K562 (cell line): ENCODE data around the gene WDR47. TPM values are rescaled to one million over a fixed set of nuclear protein-coding genes. Genes with fewer than 3 reads are reported as not detected.

Experiments
- ARNT ChIP-seq, 2 experiments: fragments of 450-650 bp; IDR thresholded peaks; 2 replicates each; pipeline ENCODE4 v1.6.1; 2016; ENCODE audit warnings: mild to moderate bottlenecking in 1 of 2
- ERF ChIP-seq: fragments of 450-650 bp; formaldehyde crosslinking; IDR thresholded peaks from 2 replicates; pipeline ENCODE4 v1.4.0; 2020; ENCODE audit warnings: mild to moderate bottlenecking, mixed read lengths
- ETS2 ChIP-seq: IDR thresholded peaks from 2 replicates; pipeline ENCODE4 v1.6.1; 2016; ENCODE audit warnings: borderline replicate concordance, missing genetic modification characterization, mild to moderate bottlenecking, moderate library complexity, missing compliant biosample characterization; ENCODE audit not compliant: poor library complexity, severe bottlenecking
- FOS ChIP-seq: IDR thresholded peaks from 3 replicates; pipeline ENCODE4 v1.6.1; 2011; ENCODE audit not compliant: insufficient read length; ENCODE audit errors: extremely low read depth
- HNRNPK ChIP-seq: fragments of 200-400 bp; formaldehyde crosslinking; IDR thresholded peaks from one replicate; pipeline ENCODE4 v1.6.1; 2018; ENCODE audit warnings: mild to moderate bottlenecking, low read depth, low read length; ENCODE audit not compliant: poor library complexity, severe bottlenecking
- MAFF ChIP-seq: IDR thresholded peaks from 2 replicates; pipeline ENCODE4 v1.6.1; 2012; ENCODE audit warnings: low read length, improper control_type of control experiment
- MYBL2 ChIP-seq, 2 experiments: fragments of 450-650 bp in 1 of 2; sonication (generic) in 1 of 2; formaldehyde crosslinking in 1 of 2; IDR thresholded peaks; 2 replicates each; pipeline versions ENCODE4 v1.6.1 to v1.8.1; 2017 to 2022; ENCODE audit warnings: borderline replicate concordance in 1 of 2, inconsistent platforms in 1 of 2, low read depth in 1 of 2, mild to moderate bottlenecking in 1 of 2, missing genetic modification reagents in 1 of 2, moderate library complexity in 1 of 2
- SMARCB1 ChIP-seq: IDR thresholded peaks from 2 replicates; pipeline ENCODE4 v1.6.1; 2011; ENCODE audit warnings: improper control_type of control experiment, low read depth; ENCODE audit not compliant: insufficient read length
- TAF15 ChIP-seq: fragments of 200-400 bp; formaldehyde crosslinking; IDR thresholded peaks from 2 replicates; pipeline ENCODE4 v1.6.1; 2017; ENCODE audit warnings: mild to moderate bottlenecking, low read depth, low read length, moderate library complexity
- TBL1XR1 ChIP-seq, 2 experiments: IDR thresholded peaks; 2 replicates each; pipeline ENCODE4 v1.6.1; 2012; ENCODE audit warnings: improper control_type of control experiment in 2 of 2, low read length in 2 of 2, mild to moderate bottlenecking in 1 of 2
- WHSC1 ChIP-seq: IDR thresholded peaks from one replicate; pipeline ENCODE4 v1.6.1; 2012; ENCODE audit warnings: low read length, control low read depth, inconsistent platforms
- ZFPM2 ChIP-seq: fragments of 250-450 bp; sonication (Bioruptor Pico); IDR thresholded peaks from 2 replicates; pipeline ENCODE4 v1.5.1; 2022; ENCODE audit warnings: mild to moderate bottlenecking
- ZNF408 ChIP-seq: fragments of 250-450 bp; sonication (Bioruptor Pico); IDR thresholded peaks from 2 replicates; pipeline ENCODE4 v1.4.0; 2020; ENCODE audit warnings: low read depth, mild to moderate bottlenecking, moderate library complexity
- ZNF764 ChIP-seq: fragments of 250-450 bp; sonication (Bioruptor Pico); IDR thresholded peaks from 2 replicates; pipeline ENCODE4 v1.4.0; 2020; ENCODE audit warnings: low read depth, mild to moderate bottlenecking, moderate library complexity
- polyA plus RNA-seq, 8 experiments: library from polyadenylated mRNA; depleted of rRNA in 4 of 8; stranded (reverse) in 5 of 8; unstranded in 3 of 8; fragments of >200 nt; fragmentation: Nextera tagmentation in 2 of 8; fragmentation: Illumina TruSeq in 1 of 8; extraction: Ambion mirVana in 2 of 8; extraction: Trizol in 1 of 8; gene quantifications; 2 replicates each; pipeline versions ENCODE4 v1.2.1 to v1.2.3, GENCODE V29; 2011 to 2014; ENCODE audit warnings: inconsistent platforms in 1 of 8, missing spikeins in 1 of 8
- total RNA-seq, 7 experiments: library from RNA; depleted of rRNA in 6 of 7; stranded (reverse); fragments of >200 nt in 6 of 7; fragmentation: Illumina TruSeq in 2 of 7; extraction: Trizol in 2 of 7; gene quantifications; 2 replicates each; pipeline versions ENCODE4 v1.2.1 to v1.2.3, GENCODE V29; 2011 to 2021; ENCODE audit warnings: low replicate concordance in 1 of 7
- TF ChIP-seq, protein P1 (sequence below): fragments of 450-650 bp; IDR thresholded peaks from 2 replicates; pipeline ENCODE4 v1.6.1; 2018; ENCODE audit warnings: mild to moderate bottlenecking, low read depth; ENCODE audit not compliant: partially characterized antibody
- TF ChIP-seq, protein P2 (sequence below): fragments of 250-450 bp; sonication (Bioruptor Pico); IDR thresholded peaks from 2 replicates; pipeline ENCODE4 v1.4.0; 2020; ENCODE audit warnings: mild to moderate bottlenecking, moderate library complexity
- TF ChIP-seq, protein P3 (sequence below), 2 experiments: fragments of 250-450 bp in 1 of 2; fragments of 450-650 bp in 1 of 2; sonication (Bioruptor Pico) in 1 of 2; IDR thresholded peaks; 2 replicates each; pipeline versions ENCODE4 v1.6.1 to v1.8.0; 2016 to 2021; ENCODE audit warnings: mild to moderate bottlenecking in 2 of 2, moderate library complexity in 2 of 2, missing compliant biosample characterization in 1 of 2, missing genetic modification characterization in 1 of 2
- TF ChIP-seq, protein P4 (sequence below): fragments of 250-450 bp; sonication (Bioruptor Pico); IDR thresholded peaks from 2 replicates; pipeline ENCODE4 v1.9.0; 2021; ENCODE audit warnings: mild to moderate bottlenecking
- TF ChIP-seq, protein P5 (sequence below): fragments of 450-650 bp; formaldehyde crosslinking; IDR thresholded peaks from 2 replicates; pipeline ENCODE4 v1.4.0; 2022; ENCODE audit warnings: missing genetic modification characterization

WDR47 gene
- total and polyA plus RNA-seq, 9 of the 15 experiments (the other 6 are each of a cell fraction or from before 2014, with no cell fraction given): 1.3 to 10.1 (median 4.9) TPM

DNA sequence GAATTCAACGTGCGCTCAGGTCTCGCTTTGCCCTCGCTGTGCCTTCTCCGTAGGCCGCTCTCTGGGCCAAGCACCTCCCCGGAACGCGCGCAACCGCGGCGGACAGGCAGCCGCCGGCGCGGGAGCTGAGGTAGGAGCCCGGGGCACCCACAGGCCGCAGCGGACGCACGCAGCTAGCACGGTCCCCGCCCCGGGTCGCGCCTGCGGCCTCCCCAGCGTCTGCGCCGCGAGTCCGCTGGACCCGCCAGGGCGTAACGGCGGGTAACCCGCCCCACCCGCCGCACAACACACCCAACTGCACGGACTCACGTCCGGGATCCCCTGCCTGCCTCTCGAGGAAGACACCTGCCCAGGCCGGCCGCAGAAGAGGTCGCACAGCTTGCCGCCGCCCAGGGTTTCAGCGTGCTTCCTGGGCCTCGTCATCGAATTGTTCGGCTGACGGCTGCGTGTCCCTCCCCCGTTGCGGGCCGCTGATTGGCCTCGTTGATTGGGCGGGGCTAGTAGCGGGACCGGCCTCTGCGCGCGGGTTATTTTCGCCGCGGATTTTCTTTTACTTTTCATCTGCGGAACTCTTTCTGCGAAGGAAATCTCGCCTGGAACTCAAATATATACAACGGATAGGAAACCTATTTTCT is 78.7 kb downstream of the WDR47 start, which contains the start of gene CLCC1 (continued):
- no peak for TF ChIP-seq MAFF
- TF ChIP-seq, protein P1, sequence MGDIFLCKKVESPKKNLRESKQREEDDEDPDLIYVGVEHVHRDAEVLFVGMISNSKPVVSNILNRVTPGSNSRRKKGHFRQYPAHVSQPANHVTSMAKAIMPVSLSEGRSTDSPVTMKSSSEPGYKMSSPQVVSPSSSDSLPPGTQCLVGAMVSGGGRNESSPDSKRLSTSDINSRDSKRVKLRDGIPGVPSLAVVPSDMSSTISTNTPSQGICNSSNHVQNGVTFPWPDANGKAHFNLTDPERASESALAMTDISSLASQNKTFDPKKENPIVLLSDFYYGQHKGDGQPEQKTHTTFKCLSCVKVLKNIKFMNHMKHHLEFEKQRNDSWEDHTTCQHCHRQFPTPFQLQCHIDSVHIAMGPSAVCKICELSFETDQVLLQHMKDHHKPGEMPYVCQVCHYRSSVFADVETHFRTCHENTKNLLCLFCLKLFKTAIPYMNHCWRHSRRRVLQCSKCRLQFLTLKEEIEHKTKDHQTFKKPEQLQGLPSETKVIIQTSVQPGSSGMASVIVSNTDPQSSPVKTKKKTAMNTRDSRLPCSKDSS: no peak
- no peak for TF ChIP-seq HNRNPK
- TF ChIP-seq TBL1XR1 (IDR thresholded peaks at IDR 0.05; ENCODE audit: low read length in 2 of 2): no peak
- no peak for TF ChIP-seq ZFPM2 (CRISPR knock-in tag)
- TF ChIP-seq ETS2 (tag): peak; percentile 57
- TF ChIP-seq SMARCB1: no peak
- no peak for TF ChIP-seq ZNF764 (CRISPR knock-in tag)
- no peak for TF ChIP-seq WHSC1
- TF ChIP-seq ARNT (IDR thresholded peaks at IDR 0.05): no peak
- TF ChIP-seq, protein P2, sequence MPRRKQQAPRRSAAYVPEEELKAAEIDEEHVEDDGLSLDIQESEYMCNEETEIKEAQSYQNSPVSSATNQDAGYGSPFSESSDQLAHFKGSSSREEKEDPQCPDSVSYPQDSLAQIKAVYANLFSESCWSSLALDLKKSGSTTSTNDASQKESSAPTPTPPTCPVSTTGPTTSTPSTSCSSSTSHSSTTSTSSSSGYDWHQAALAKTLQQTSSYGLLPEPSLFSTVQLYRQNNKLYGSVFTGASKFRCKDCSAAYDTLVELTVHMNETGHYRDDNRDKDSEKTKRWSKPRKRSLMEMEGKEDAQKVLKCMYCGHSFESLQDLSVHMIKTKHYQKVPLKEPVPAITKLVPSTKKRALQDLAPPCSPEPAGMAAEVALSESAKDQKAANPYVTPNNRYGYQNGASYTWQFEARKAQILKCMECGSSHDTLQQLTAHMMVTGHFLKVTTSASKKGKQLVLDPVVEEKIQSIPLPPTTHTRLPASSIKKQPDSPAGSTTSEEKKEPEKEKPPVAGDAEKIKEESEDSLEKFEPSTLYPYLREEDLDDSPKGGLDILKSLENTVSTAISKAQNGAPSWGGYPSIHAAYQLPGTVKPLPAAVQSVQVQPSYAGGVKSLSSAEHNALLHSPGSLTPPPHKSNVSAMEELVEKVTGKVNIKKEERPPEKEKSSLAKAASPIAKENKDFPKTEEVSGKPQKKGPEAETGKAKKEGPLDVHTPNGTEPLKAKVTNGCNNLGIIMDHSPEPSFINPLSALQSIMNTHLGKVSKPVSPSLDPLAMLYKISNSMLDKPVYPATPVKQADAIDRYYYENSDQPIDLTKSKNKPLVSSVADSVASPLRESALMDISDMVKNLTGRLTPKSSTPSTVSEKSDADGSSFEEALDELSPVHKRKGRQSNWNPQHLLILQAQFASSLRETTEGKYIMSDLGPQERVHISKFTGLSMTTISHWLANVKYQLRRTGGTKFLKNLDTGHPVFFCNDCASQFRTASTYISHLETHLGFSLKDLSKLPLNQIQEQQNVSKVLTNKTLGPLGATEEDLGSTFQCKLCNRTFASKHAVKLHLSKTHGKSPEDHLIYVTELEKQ (CRISPR knock-in tag): no peak
- no peak for TF ChIP-seq MYBL2 (IDR thresholded peaks at IDR 0.05; ENCODE audit: low read depth)
- TF ChIP-seq MYBL2 (CRISPR knock-in tag; IDR thresholded peaks at IDR 0.05; ENCODE audit: borderline replicate concordance): no peak
- TF ChIP-seq, protein P3, sequence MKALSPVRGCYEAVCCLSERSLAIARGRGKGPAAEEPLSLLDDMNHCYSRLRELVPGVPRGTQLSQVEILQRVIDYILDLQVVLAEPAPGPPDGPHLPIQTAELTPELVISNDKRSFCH (CRISPR knock-in tag; IDR thresholded peaks at IDR 0.05): no peak
- TF ChIP-seq, protein P3 (tag; IDR thresholded peaks at IDR 0.05): peak; percentile 85
- TF ChIP-seq FOS: no peak
- no peak for TF ChIP-seq ZNF408 (CRISPR knock-in tag)
- no peak for TF ChIP-seq TAF15
- TF ChIP-seq, protein P4, sequence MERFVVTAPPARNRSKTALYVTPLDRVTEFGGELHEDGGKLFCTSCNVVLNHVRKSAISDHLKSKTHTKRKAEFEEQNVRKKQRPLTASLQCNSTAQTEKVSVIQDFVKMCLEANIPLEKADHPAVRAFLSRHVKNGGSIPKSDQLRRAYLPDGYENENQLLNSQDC (CRISPR knock-in tag): no peak
- 0 out of 2 replicates have a peak, but pooled peaks have one; percentile 57 for TF ChIP-seq ERF
- TF ChIP-seq, protein P5, sequence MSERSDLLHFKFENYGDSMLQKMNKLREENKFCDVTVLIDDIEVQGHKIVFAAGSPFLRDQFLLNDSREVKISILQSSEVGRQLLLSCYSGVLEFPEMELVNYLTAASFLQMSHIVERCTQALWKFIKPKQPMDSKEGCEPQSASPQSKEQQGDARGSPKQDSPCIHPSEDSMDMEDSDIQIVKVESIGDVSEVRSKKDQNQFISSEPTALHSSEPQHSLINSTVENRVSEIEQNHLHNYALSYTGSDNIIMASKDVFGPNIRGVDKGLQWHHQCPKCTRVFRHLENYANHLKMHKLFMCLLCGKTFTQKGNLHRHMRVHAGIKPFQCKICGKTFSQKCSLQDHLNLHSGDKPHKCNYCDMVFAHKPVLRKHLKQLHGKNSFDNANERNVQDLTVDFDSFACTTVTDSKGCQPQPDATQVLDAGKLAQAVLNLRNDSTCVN (CRISPR knock-in tag): no peak
